CD14-positive monocyte (primary cell): ENCODE measurements around the gene SLC29A1. TPM values are rescaled to one million over a fixed set of nuclear protein-coding genes. Genes with fewer than 3 reads are reported as not detected.

Experiments
- DNase-seq, 3 donors: peaks; one replicate each; pipeline ENCODE4 v3.0.0-alpha.2; 2011 to 2022
- H2AFZ ChIP-seq: 2 replicates; pipeline ENCODE4 v1.6.0; 2012; ENCODE audit warnings: mild to moderate bottlenecking, low read depth, low read length, inconsistent platforms; ENCODE audit not compliant: insufficient read depth, poor library complexity, severe bottlenecking
- H3K27ac ChIP-seq, 2 donors: 1 replicate in 1 of 2; 2 replicates in 1 of 2; pipeline ENCODE4 v1.5.1; 2012 to 2013; ENCODE audit warnings: low read length in 2 of 2, control low read depth in 1 of 2, inconsistent platforms in 1 of 2, low read depth in 1 of 2, mild to moderate bottlenecking in 1 of 2
- H3K27me3 ChIP-seq, 2 donors: one replicate each; pipeline versions ENCODE4 v1.6.0 to v1.6.1; 2011 to 2013; ENCODE audit warnings: low read length in 2 of 2; ENCODE audit not compliant: control insufficient read depth in 2 of 2, insufficient read depth in 2 of 2
- H3K36me3 ChIP-seq, 2 donors: replicated peaks in 1 of 2; 1 replicate in 1 of 2; 2 replicates in 1 of 2; pipeline versions ENCODE4 v1.5.1 to v1.6.1; 2012 to 2013; ENCODE audit warnings: low read length in 2 of 2, control low read depth in 1 of 2, inconsistent platforms in 1 of 2, mild to moderate bottlenecking in 1 of 2; ENCODE audit not compliant: insufficient read depth in 2 of 2, control insufficient read depth in 1 of 2
- H3K4me1 ChIP-seq, 2 donors: 1 replicate in 1 of 2; 2 replicates in 1 of 2; pipeline versions ENCODE4 v1.5.1 to v1.6.1; 2012 to 2013; ENCODE audit warnings: low read length in 2 of 2, control low read depth in 1 of 2, inconsistent platforms in 1 of 2, mild to moderate bottlenecking in 1 of 2, moderate library complexity in 1 of 2; ENCODE audit not compliant: insufficient read depth in 2 of 2, control insufficient read depth in 1 of 2
- H3K4me2 ChIP-seq: replicated peaks from 2 replicates; pipeline ENCODE3; 2012; ENCODE audit warnings: low read length, moderate library complexity, mild to moderate bottlenecking; ENCODE audit not compliant: poor library complexity, severe bottlenecking; ENCODE audit errors: extremely low read depth
- H3K4me3 ChIP-seq, 3 experiments: fragments of 200-600 bp in 1 of 3; sonication (generic) in 1 of 3; replicated peaks in 1 of 3; 1 replicate in 2 of 3; 2 replicates in 1 of 3; pipeline ENCODE4 v1.5.1; 2011 to 2013; ENCODE audit warnings: low read length in 3 of 3, mild to moderate bottlenecking in 3 of 3, control low read depth in 2 of 3, low read depth in 2 of 3, inconsistent platforms in 1 of 3, moderate library complexity in 1 of 3
- H3K79me2 ChIP-seq: 2 replicates; pipeline ENCODE4 v1.6.0; 2012; ENCODE audit warnings: mild to moderate bottlenecking, control low read depth, inconsistent platforms, low read length, moderate library complexity; ENCODE audit not compliant: insufficient read depth
- H3K9ac ChIP-seq: 2 replicates; pipeline ENCODE4 v1.6.0; 2017; ENCODE audit warnings: low read length, mild to moderate bottlenecking; ENCODE audit not compliant: insufficient read depth, poor library complexity, severe bottlenecking
- H3K9me3 ChIP-seq, 2 donors: replicated peaks in 1 of 2; 1 replicate in 1 of 2; 2 replicates in 1 of 2; pipeline versions ENCODE4 v1.5.1 to v1.6.1; 2012 to 2013; ENCODE audit warnings: low read length in 2 of 2, control low read depth in 1 of 2; ENCODE audit not compliant: control insufficient read depth in 1 of 2, insufficient read depth in 1 of 2
- H4K20me1 ChIP-seq: 2 replicates; pipeline ENCODE4 v1.6.0; 2012; ENCODE audit warnings: mild to moderate bottlenecking, low read length, control low read depth, moderate library complexity; ENCODE audit not compliant: insufficient read depth
- H3K27ac Mint-ChIP-seq, 7 donors: one replicate each; pipeline ENCODE4 v1.8.0; 2020; ENCODE audit warnings: mild to moderate bottlenecking in 7 of 7, mixed read lengths in 7 of 7, moderate library complexity in 6 of 7, inconsistent platforms in 2 of 7
- H3K27me3 Mint-ChIP-seq, 3 donors: one replicate each; pipeline ENCODE4 v1.8.0; 2021 to 2022; ENCODE audit warnings: low read depth in 3 of 3, mild to moderate bottlenecking in 3 of 3, mixed read lengths in 3 of 3, moderate library complexity in 3 of 3, inconsistent platforms in 1 of 3
- H3K36me3 Mint-ChIP-seq, 2 donors: one replicate each; pipeline ENCODE4 v1.8.0; 2020; ENCODE audit warnings: mixed read lengths in 2 of 2, inconsistent platforms in 1 of 2, mild to moderate bottlenecking in 1 of 2
- H3K4me1 Mint-ChIP-seq: one replicate; pipeline ENCODE4 v1.8.0; 2020; ENCODE audit warnings: mild to moderate bottlenecking, mixed read lengths
- H3K4me3 Mint-ChIP-seq, 2 donors: one replicate each; pipeline ENCODE4 v1.8.0; 2020; ENCODE audit warnings: mild to moderate bottlenecking in 2 of 2, mixed read lengths in 2 of 2, moderate library complexity in 1 of 2
- H3K9me3 Mint-ChIP-seq, 7 donors: one replicate each; pipeline ENCODE4 v1.8.0; 2020 to 2022; ENCODE audit warnings: mixed read lengths in 7 of 7, mild to moderate bottlenecking in 6 of 7, moderate library complexity in 6 of 7, inconsistent platforms in 2 of 7
- WGBS: methylation state at CpG from one replicate; pipeline ENCODE4 v1.1.5; 2013; ENCODE audit warnings: missing lambda C conversion rate; ENCODE audit not compliant: insufficient coverage; 5-methylcytosine and 5-hydroxymethylcytosine counted together
- intact Hi-C, 2 donors: fragments of 100-400 bp; cut with micrococcal nuclease; formaldehyde crosslinking; loops; one replicate each; pipeline versions ENCODE4 v1.15.0 to v1.15.1; 2023
- polyA plus RNA-seq, 3 donors: library from polyadenylated mRNA; depleted of rRNA in 1 of 3; unstranded in 2 of 3; stranded (reverse) in 1 of 3; fragments of 300-500 nt in 2 of 3; fragments of >200 nt in 1 of 3; fragmentation: Illumina TruSeq in 2 of 3; gene quantifications; 1 replicate in 2 of 3; 2 replicates in 1 of 3; pipeline ENCODE4 v1.2.3, GENCODE V29; 2012 to 2021
- TF ChIP-seq, protein P1 (sequence below): fragments of 200-600 bp; IDR thresholded peaks from one replicate; pipeline ENCODE4 v1.8.0; 2022; ENCODE audit warnings: antibody characterized with exemption, mild to moderate bottlenecking

SLC29A1 gene
- polyA plus RNA-seq, 3 donors: 14.3 to 23.2 (median 15.0) TPM

DNA sequence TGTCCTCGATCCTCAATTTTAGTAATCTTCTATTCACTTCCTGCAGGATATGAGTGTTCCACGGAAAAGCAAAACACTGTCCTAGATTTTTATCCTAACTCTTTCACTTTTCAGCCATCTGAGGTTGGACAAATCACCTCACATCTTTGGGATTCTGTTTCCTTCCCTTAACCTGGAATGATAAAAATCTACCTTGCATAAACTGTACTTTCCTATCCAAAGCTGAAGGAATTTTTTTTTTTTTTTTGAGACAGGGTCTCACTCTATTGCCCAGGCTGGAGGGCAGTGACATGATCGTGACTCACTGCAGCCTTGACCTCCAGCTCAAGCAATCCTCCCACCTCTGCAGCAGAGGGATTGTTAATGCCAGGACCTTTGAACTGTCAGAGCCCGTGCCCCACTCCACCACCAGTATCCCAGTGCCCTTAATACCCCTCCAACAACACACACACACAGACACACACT, 44.3 kb upstream of the SLC29A1 start:
- H3K9me3 ChIP-seq: no peaks in the 10 kb centered on the region
- H3K36me3 ChIP-seq: no peaks in the 10 kb centered on the region
- Mint-ChIP-seq H3K36me3 (no peaks in the 10 kb centered on the region), H3K27me3 (peaks cover 6 to 9% (median 6%) of the 10 kb centered on the region in 3 donors), H3K27ac (no peak overlapping the region), H3K9me3 (peaks cover 0 to 2% (median 0%) of the 10 kb centered on the region in 7 donors), H3K4me3 (no peak overlapping the region), H3K4me1 (peaks cover 14% of the 10 kb centered on the region)
- no peak overlapping the region for H3K9ac ChIP-seq
- H3K27ac ChIP-seq: no peak overlapping the region
- TF ChIP-seq, protein P1, sequence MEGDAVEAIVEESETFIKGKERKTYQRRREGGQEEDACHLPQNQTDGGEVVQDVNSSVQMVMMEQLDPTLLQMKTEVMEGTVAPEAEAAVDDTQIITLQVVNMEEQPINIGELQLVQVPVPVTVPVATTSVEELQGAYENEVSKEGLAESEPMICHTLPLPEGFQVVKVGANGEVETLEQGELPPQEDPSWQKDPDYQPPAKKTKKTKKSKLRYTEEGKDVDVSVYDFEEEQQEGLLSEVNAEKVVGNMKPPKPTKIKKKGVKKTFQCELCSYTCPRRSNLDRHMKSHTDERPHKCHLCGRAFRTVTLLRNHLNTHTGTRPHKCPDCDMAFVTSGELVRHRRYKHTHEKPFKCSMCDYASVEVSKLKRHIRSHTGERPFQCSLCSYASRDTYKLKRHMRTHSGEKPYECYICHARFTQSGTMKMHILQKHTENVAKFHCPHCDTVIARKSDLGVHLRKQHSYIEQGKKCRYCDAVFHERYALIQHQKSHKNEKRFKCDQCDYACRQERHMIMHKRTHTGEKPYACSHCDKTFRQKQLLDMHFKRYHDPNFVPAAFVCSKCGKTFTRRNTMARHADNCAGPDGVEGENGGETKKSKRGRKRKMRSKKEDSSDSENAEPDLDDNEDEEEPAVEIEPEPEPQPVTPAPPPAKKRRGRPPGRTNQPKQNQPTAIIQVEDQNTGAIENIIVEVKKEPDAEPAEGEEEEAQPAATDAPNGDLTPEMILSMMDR: no peak
- no peak for DNase-seq
- no peaks in the 10 kb centered on the region for H4K20me1 ChIP-seq
- H2AFZ ChIP-seq: no peak overlapping the region
- H3K4me3 ChIP-seq: no peak overlapping the region
- no peaks in the 10 kb centered on the region for H3K27me3 ChIP-seq
- H3K4me1 ChIP-seq: peaks cover 11 to 13% of the 10 kb centered on the region in 2 donors
- 88% methylated on average over 2 of the region's 4 CpGs for WGBS
- no peak overlapping the region for H3K4me2 ChIP-seq
- intact Hi-C loops: no loop called here
- no peaks in the 10 kb centered on the region for H3K79me2 ChIP-seq

DNA sequence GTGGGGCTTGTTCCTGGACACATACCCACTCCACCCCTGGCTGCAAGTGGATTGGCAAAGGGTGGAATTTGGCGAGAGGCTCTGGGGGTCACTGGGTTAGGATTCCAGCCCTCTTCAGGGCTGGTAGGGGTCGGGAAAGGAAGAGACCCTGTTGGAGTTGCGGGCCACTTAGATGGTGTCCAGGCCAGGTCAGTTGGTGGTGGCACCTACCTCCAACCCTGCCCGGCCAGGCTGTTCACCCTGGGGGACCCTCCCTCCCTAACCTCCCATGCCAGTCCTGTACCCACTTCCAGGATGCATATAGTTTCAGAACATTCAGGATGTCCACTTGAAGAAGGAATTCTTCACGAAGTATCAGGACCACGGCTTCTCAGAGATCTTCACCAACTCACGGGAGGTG, 43.7 kb upstream of the SLC29A1 start:
- Mint-ChIP-seq H3K4me1 (peaks cover 14% of the 10 kb centered on the region), H3K36me3 (no peaks in the 10 kb centered on the region), H3K4me3 (no peak overlapping the region), H3K9me3 (peaks cover 0 to 1% (median 0%) of the 10 kb centered on the region in 7 donors), H3K27ac (no peak overlapping the region), H3K27me3 (peaks cover 6 to 9% (median 6%) of the 10 kb centered on the region in 3 donors)
- no peaks in the 10 kb centered on the region for H3K79me2 ChIP-seq
- H3K9ac ChIP-seq: no peak overlapping the region
- H3K9me3 ChIP-seq: no peaks in the 10 kb centered on the region
- no peak overlapping the region for H3K4me3 ChIP-seq
- H3K27me3 ChIP-seq: no peaks in the 10 kb centered on the region
- H3K4me1 ChIP-seq: peaks cover 11 to 13% of the 10 kb centered on the region in 2 donors
- H2AFZ ChIP-seq: no peak overlapping the region
- H3K4me2 ChIP-seq: no peak overlapping the region
- intact Hi-C loops: no loop called here
- 95% methylated on average over 5 of the region's 7 CpGs for WGBS
- TF ChIP-seq, protein P1: no peak
- no peaks in the 10 kb centered on the region for H3K36me3 ChIP-seq
- DNase-seq: no peak
- no peaks in the 10 kb centered on the region for H4K20me1 ChIP-seq
- H3K27ac ChIP-seq: no peak overlapping the region
